ENCODE measurements around the gene JPH2. TPM values are rescaled to one million over a fixed set of nuclear protein-coding genes. Genes with fewer than 3 reads are reported as not detected.
A peak's percentile ranks its signal among the peaks of the same experiment; 100 is the strongest.

Gene JPH2
- polyA plus RNA-seq, 4 donors, result 0.22 to 15.0 (median 2.2) TPM

DNA sequence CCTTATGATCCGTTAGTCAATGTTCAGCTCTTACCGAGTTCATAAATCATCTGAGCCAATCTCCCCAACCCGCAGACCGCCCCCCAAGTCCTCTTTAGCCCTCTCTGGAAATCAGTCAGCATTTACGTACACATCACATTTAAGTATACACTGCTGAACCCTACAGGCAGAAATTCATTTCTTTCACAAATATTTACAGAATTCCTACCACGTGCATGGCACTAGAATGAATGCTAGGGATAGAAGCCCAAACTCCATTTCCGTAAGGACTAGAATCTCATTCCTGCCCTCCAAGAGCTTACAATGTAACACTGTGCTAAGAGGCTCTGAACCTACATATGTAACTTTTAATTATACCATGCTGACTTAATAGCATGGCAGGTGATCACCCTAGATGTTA lies 21.8 kb upstream of the JPH2 start:
- H3K27ac ChIP-seq (ENCODE audit: low read depth in 1 of 3, low read length in 2 of 3), result peak overlapping the region in 1 of 3 donors; percentile 97
- H3K36me3 ChIP-seq (ENCODE audit: control insufficient read depth in 3 of 3, insufficient read depth in 2 of 3, low read depth in 1 of 3, low read length in 3 of 3), result peaks cover 0 to 12% (median 4%) of the 10 kb centered on the region in 3 donors
- FAIRE-seq (no peak), DNase-seq (peak in 1 of 2 donors; percentile 34)
- H3K4me3 ChIP-seq (ENCODE audit: low read depth in 1 of 3, low read length in 3 of 3), result peak overlapping the region in 2 of 3 donors; percentile 72 to 81
- H3K4me1 ChIP-seq (ENCODE audit: control insufficient read depth in 3 of 3, insufficient read depth in 2 of 3, low read depth in 1 of 3, low read length in 2 of 3), result peaks cover 0 to 12% (median 6%) of the 10 kb centered on the region in 3 donors
- H3K9me3 ChIP-seq (ENCODE audit: control insufficient read depth in 2 of 2, insufficient read depth in 1 of 2, low read depth in 1 of 2, low read length in 1 of 2), result no peaks in the 10 kb centered on the region
- 11 to 30% (median 23%) methylated on average over 7 of the region's 7 CpGs for WGBS, 3 donors
- H3K27me3 ChIP-seq (ENCODE audit: control insufficient read depth in 3 of 3, insufficient read depth in 3 of 3, low read length in 3 of 3), result no peaks in the 10 kb centered on the region

DNA sequence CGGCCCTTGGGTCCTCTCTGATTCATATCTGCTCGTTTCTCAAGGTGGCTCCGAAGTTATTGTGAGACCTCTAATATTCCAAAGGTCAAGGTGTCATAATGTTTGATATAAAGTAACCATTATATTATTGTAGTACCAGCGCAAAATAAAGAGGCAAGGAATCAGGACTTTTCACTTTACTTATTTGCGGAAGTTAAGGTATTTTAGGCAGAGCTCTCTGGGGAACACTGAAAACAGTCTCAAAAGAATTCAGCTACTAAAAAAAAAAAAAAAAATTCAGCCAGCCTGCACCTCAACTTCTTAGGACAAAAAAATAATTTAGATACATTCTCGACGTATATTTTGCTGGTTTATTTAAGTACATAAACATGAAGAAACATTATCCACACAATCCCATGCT lies 21.2 kb upstream of the JPH2 start:
- FAIRE-seq (no peak), DNase-seq (peak in 1 of 2 donors; percentile 59)
- peaks cover 0 to 12% (median 5%) of the 10 kb centered on the region in 3 donors for H3K36me3 ChIP-seq (ENCODE audit: control insufficient read depth in 3 of 3, insufficient read depth in 2 of 3, low read depth in 1 of 3, low read length in 3 of 3)
- H3K9me3 ChIP-seq (ENCODE audit: control insufficient read depth in 2 of 2, insufficient read depth in 1 of 2, low read depth in 1 of 2, low read length in 1 of 2), result no peaks in the 10 kb centered on the region
- H3K27ac ChIP-seq (ENCODE audit: low read depth in 1 of 3, low read length in 2 of 3), result no peak overlapping the region
- H3K4me1 ChIP-seq (ENCODE audit: control insufficient read depth in 3 of 3, insufficient read depth in 2 of 3, low read depth in 1 of 3, low read length in 2 of 3), result peaks cover 0 to 12% (median 6%) of the 10 kb centered on the region in 3 donors
- WGBS, 3 donors, result 9 to 43% (median 32%) methylated on average over 7 of the region's 7 CpGs
- H3K4me3 ChIP-seq (ENCODE audit: low read depth in 1 of 3, low read length in 3 of 3), result peak overlapping the region in 1 of 3 donors; percentile 72
- H3K27me3 ChIP-seq (ENCODE audit: control insufficient read depth in 3 of 3, insufficient read depth in 3 of 3, low read length in 3 of 3), result no peaks in the 10 kb centered on the region

DNA sequence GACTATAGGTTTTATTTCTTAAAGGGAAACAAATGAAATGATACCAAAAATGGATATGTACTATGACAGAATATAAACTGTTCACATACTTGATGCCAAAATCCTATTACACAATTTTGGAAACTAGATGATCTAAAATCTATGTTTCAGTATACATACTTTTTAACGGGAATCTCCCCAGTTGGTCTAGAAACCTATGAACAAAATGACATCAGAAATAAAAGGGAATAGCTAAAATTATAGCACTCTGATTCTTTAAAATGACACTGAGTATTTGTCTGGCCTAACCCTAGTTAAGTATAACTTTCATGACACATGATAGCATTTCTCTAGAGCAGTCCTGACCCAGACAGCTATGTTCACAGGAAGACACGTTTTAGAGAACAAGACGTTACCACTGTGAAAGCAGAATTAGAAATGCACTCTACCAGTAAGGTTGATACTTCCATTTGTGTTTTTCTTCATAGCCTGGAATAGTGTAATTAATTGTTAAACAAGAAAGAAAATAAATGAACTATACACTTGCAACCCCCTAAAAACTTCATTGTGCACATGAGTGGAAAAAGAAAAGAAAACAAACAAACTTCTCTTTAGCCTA lies 20.2 kb upstream of the JPH2 start:
- WGBS, 3 donors, result 32 to 40% (median 34%) methylated on average over 3 of the region's 3 CpGs
- no peak overlapping the region for H3K27ac ChIP-seq (ENCODE audit: low read depth in 1 of 3, low read length in 2 of 3)
- peaks cover 0 to 12% (median 6%) of the 10 kb centered on the region in 3 donors for H3K4me1 ChIP-seq (ENCODE audit: control insufficient read depth in 3 of 3, insufficient read depth in 2 of 3, low read depth in 1 of 3, low read length in 2 of 3)
- H3K27me3 ChIP-seq (ENCODE audit: control insufficient read depth in 3 of 3, insufficient read depth in 3 of 3, low read length in 3 of 3), result no peaks in the 10 kb centered on the region
- H3K9me3 ChIP-seq (ENCODE audit: control insufficient read depth in 2 of 2, insufficient read depth in 1 of 2, low read depth in 1 of 2, low read length in 1 of 2), result no peaks in the 10 kb centered on the region
- no peak overlapping the region for H3K4me3 ChIP-seq (ENCODE audit: low read depth in 1 of 3, low read length in 3 of 3)
- no peak for DNase-seq
- no peak for FAIRE-seq
- peaks cover 0 to 12% (median 6%) of the 10 kb centered on the region in 3 donors for H3K36me3 ChIP-seq (ENCODE audit: control insufficient read depth in 3 of 3, insufficient read depth in 2 of 3, low read depth in 1 of 3, low read length in 3 of 3)

DNA sequence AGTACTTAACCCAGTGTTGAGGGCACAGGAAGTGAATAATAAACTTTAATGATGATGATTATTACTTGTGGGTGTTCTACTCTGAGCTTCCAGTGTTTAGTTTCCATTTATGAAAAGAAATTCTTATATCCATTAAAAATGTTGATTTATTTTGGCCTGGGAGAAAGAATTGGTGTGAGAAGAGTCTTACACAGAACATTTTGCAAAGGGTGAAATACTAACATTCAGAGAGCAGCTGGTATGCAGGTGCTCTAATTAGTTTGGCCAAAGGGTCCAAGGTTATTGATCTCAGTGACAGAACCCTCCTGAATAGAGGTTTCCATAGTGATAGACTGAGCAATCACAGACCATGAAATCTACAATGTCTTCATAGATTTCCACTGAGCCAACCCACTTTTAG lies 19.1 kb upstream of the JPH2 start:
- FAIRE-seq (no peak), DNase-seq (no peak)
- no peak overlapping the region for H3K4me3 ChIP-seq (ENCODE audit: low read depth in 1 of 3, low read length in 3 of 3)
- no peaks in the 10 kb centered on the region for H3K27me3 ChIP-seq (ENCODE audit: control insufficient read depth in 3 of 3, insufficient read depth in 3 of 3, low read length in 3 of 3)
- H3K9me3 ChIP-seq (ENCODE audit: control insufficient read depth in 2 of 2, insufficient read depth in 1 of 2, low read depth in 1 of 2, low read length in 1 of 2), result no peaks in the 10 kb centered on the region
- H3K27ac ChIP-seq (ENCODE audit: low read depth in 1 of 3, low read length in 2 of 3), result no peak overlapping the region
- H3K4me1 ChIP-seq (ENCODE audit: control insufficient read depth in 3 of 3, insufficient read depth in 2 of 3, low read depth in 1 of 3, low read length in 2 of 3), result peaks cover 0 to 4% (median 3%) of the 10 kb centered on the region in 3 donors
- peaks cover 2 to 16% (median 6%) of the 10 kb centered on the region in 3 donors for H3K36me3 ChIP-seq (ENCODE audit: control insufficient read depth in 3 of 3, insufficient read depth in 2 of 3, low read depth in 1 of 3, low read length in 3 of 3)

DNA sequence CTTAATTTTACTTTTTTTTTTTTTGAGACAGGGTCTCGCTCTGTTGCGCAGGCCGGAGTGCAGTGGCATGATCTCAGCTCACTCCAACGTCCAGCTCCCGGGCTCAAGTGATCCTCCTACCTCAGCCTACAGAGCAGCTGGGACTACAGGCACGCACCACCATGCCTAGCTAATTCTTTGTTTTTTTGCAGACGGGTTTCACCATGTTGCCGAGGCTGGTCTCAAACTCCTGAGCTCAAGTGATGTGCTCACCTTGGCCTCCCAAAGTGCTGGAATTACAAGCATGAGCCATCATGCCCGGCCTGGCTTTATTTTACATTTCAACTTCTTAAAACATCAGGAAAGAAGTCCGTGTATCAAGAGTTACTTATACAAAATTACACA lies 17.8 kb upstream of the JPH2 start:
- peaks cover 0 to 4% (median 3%) of the 10 kb centered on the region in 3 donors for H3K4me1 ChIP-seq (ENCODE audit: control insufficient read depth in 3 of 3, insufficient read depth in 2 of 3, low read depth in 1 of 3, low read length in 2 of 3)
- no peak for DNase-seq
- H3K27ac ChIP-seq (ENCODE audit: low read depth in 1 of 3, low read length in 2 of 3), result no peak overlapping the region
- H3K4me3 ChIP-seq (ENCODE audit: low read depth in 1 of 3, low read length in 3 of 3), result no peak overlapping the region
- no peaks in the 10 kb centered on the region for H3K9me3 ChIP-seq (ENCODE audit: control insufficient read depth in 2 of 2, insufficient read depth in 1 of 2, low read depth in 1 of 2, low read length in 1 of 2)
- WGBS, 3 donors, result 86 to 94% (median 92%) methylated on average over 10 of the region's 10 CpGs
- peaks cover 2 to 21% (median 10%) of the 10 kb centered on the region in 3 donors for H3K36me3 ChIP-seq (ENCODE audit: control insufficient read depth in 3 of 3, insufficient read depth in 2 of 3, low read depth in 1 of 3, low read length in 3 of 3)
- H3K27me3 ChIP-seq (ENCODE audit: control insufficient read depth in 3 of 3, insufficient read depth in 3 of 3, low read length in 3 of 3), result no peaks in the 10 kb centered on the region
- no peak for FAIRE-seq

DNA sequence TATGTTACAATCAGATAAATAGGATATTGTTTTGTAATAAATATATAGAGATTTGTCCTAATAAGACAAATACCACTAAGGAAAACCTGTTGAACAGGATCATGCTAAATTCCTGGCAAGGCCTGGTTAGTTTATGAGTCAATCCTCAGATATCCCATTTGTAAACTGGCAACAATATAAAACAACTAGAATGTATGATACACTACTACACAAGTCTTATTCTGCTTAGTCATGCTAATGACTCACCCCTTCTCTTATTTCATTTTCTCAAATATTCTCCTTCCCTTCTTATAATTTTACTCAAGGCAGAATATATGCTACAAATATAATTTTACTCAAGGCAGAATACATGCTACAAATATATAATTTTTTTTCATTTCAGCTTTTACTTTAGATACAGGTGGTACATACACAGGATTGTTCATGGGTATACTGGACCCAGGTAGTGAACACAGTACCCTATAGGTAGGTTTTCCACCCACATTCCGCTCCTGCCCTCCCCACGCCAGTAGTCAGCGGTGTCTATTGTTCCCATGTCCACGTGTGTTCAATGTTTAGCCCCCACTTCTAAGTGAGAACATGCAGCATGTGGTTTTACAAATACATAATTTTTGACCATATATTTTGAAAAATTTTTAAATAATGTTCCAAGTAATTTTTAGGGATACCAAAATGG lies 17.3 kb upstream of the JPH2 start:
- Histone ChIP-seq H3K27me3 (ENCODE audit: control insufficient read depth in 3 of 3, insufficient read depth in 3 of 3, low read length in 3 of 3) (no peaks in the 10 kb centered on the region), H3K4me3 (ENCODE audit: low read depth in 1 of 3, low read length in 3 of 3) (no peak overlapping the region), H3K27ac (ENCODE audit: low read depth in 1 of 3, low read length in 2 of 3) (peak overlapping the region in 1 of 3 donors; percentile 54), H3K9me3 (ENCODE audit: control insufficient read depth in 2 of 2, insufficient read depth in 1 of 2, low read depth in 1 of 2, low read length in 1 of 2) (no peaks in the 10 kb centered on the region), H3K36me3 (ENCODE audit: control insufficient read depth in 3 of 3, insufficient read depth in 2 of 3, low read depth in 1 of 3, low read length in 3 of 3) (peaks cover 2 to 23% (median 11%) of the 10 kb centered on the region in 3 donors), H3K4me1 (ENCODE audit: control insufficient read depth in 3 of 3, insufficient read depth in 2 of 3, low read depth in 1 of 3, low read length in 2 of 3) (peaks cover 0 to 4% (median 3%) of the 10 kb centered on the region in 3 donors)
- 84 to 92% (median 90%) methylated on average over 4 of the region's 4 CpGs for WGBS, 3 donors
- DNase-seq (peak in 1 of 2 donors; percentile 57), FAIRE-seq (peak; percentile 72)

DNA sequence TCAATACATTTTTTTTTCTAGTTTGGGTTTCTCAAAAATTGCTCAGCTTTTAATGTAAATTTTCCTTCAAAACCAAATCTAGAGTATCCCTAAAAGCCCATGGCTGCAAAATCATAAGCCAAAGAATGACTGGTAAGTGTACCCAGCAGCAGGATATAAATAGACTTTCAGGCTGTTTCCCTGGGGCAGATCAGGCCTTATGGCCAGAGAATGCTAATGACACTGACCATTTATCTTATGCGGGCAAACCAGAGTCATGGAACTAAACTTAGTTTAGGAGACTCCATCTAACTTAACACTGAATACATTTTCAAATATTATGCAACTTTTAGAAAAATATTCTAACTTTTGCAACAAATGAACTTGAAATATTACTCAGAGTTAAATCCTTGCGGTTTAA lies 16.2 kb upstream of the JPH2 start:
- Histone ChIP-seq H3K9me3 (ENCODE audit: control insufficient read depth in 2 of 2, insufficient read depth in 1 of 2, low read depth in 1 of 2, low read length in 1 of 2) (no peaks in the 10 kb centered on the region), H3K36me3 (ENCODE audit: control insufficient read depth in 3 of 3, insufficient read depth in 2 of 3, low read depth in 1 of 3, low read length in 3 of 3) (peaks cover 5 to 26% (median 15%) of the 10 kb centered on the region in 3 donors), H3K27ac (ENCODE audit: low read depth in 1 of 3, low read length in 2 of 3) (no peak overlapping the region), H3K4me1 (ENCODE audit: control insufficient read depth in 3 of 3, insufficient read depth in 2 of 3, low read depth in 1 of 3, low read length in 2 of 3) (no peaks in the 10 kb centered on the region), H3K27me3 (ENCODE audit: control insufficient read depth in 3 of 3, insufficient read depth in 3 of 3, low read length in 3 of 3) (no peaks in the 10 kb centered on the region), H3K4me3 (ENCODE audit: low read depth in 1 of 3, low read length in 3 of 3) (no peak overlapping the region)
- 74 to 88% (median 78%) methylated on average over 2 of the region's 2 CpGs for WGBS, 3 donors
- DNase-seq, result no peak
- no peak for FAIRE-seq

DNA sequence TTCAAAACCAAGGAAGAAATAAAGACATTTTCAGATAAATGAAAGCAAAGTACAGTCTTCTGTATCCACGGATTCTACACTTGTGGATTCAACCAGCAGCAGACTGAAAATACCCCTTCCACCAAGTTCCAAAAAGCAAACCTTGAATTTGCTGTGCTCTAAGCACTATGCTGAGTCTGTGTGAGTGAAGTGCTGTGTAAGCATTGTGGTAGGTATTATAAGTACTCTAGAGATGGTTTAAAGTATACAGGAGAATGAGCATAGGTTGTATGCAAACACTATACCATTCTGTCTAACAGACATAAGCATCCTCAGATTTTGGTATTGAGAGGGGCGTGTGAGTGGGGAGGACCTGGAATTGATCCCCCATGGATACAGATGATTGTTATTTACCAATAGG lies 14.0 kb upstream of the JPH2 start:
- FAIRE-seq, result no peak
- Histone ChIP-seq H3K4me3 (ENCODE audit: low read depth in 1 of 3, low read length in 3 of 3) (no peak overlapping the region), H3K27ac (ENCODE audit: low read depth in 1 of 3, low read length in 2 of 3) (no peak overlapping the region), H3K36me3 (ENCODE audit: control insufficient read depth in 3 of 3, insufficient read depth in 2 of 3, low read depth in 1 of 3, low read length in 3 of 3) (peaks cover 18 to 34% (median 22%) of the 10 kb centered on the region in 3 donors), H3K9me3 (ENCODE audit: control insufficient read depth in 2 of 2, insufficient read depth in 1 of 2, low read depth in 1 of 2, low read length in 1 of 2) (no peaks in the 10 kb centered on the region), H3K4me1 (ENCODE audit: control insufficient read depth in 3 of 3, insufficient read depth in 2 of 3, low read depth in 1 of 3, low read length in 2 of 3) (no peaks in the 10 kb centered on the region), H3K27me3 (ENCODE audit: control insufficient read depth in 3 of 3, insufficient read depth in 3 of 3, low read length in 3 of 3) (no peaks in the 10 kb centered on the region)
- 48 to 87% (median 57%) methylated on average over 2 of the region's 2 CpGs for WGBS, 3 donors
- DNase-seq, result no peak

Data from small intestine (tissue), 7 donors.